Endothelial cell of umbilical vein (primary cell): ENCODE measurements around the gene LRFN5. TPM values are rescaled to one million over a fixed set of nuclear protein-coding genes. Genes with fewer than 3 reads are reported as not detected.

ENCODE experiments used
- BruUV-seq: library from RNA; stranded (reverse); fragments of 400-500 nt; replicated peaks from 2 replicates; lab custom pipeline; 2021; lab: Mats Ljungman, UMichigan
- CTCF ChIA-PET: fragments of 300-600, 350-600 bp; sonication (Branson Sonifier 250); formaldehyde crosslinking; loops from one replicate; lab custom pipeline; 2021; ENCODE audit warnings: antibody characterized with exemption, inconsistent platforms; lab: Charles Lee
- POLR2A ChIA-PET: fragments of 300-600, 350-600 bp; sonication (Branson Sonifier 250); formaldehyde crosslinking; loops from one replicate; lab custom pipeline; 2021; ENCODE audit warnings: antibody characterized with exemption, inconsistent platforms; lab: Charles Lee
- DNase-seq: peaks from one replicate; pipeline ENCODE4 v3.0.0-alpha.2; 2011; ENCODE audit warnings: low read depth, low spot score
- FAIRE-seq: peaks from 2 replicates; lab custom pipeline; 2011; peaks lifted over from hg19 to GRCh38; lab: Jason Lieb, UNC
- H2AFZ ChIP-seq: 2 replicates; pipeline ENCODE4 v1.6.0; 2012; ENCODE audit warnings: low read depth, low read length, control low read depth, inconsistent platforms
- H3K27ac ChIP-seq: 2 replicates; pipeline ENCODE4 v1.5.1; 2011; ENCODE audit warnings: low read depth, mild to moderate bottlenecking, control low read depth, low read length, moderate library complexity; ENCODE audit not compliant: insufficient read depth
- H3K27me3 ChIP-seq, 2 experiments: 2 replicates each; pipeline versions ENCODE4 v1.6.0 to v1.6.1; 2011; ENCODE audit warnings: low read length in 2 of 2, mixed read lengths in 1 of 2; ENCODE audit not compliant: control insufficient read depth in 2 of 2, insufficient read depth in 2 of 2
- H3K36me3 ChIP-seq, 2 experiments: 2 replicates in 1 of 2; 3 replicates in 1 of 2; pipeline ENCODE4 v1.5.1; 2011; ENCODE audit warnings: low read length in 2 of 2, mild to moderate bottlenecking in 1 of 2, moderate library complexity in 1 of 2; ENCODE audit not compliant: control insufficient read depth in 2 of 2, insufficient read depth in 2 of 2; ENCODE audit errors: extremely low read depth in 1 of 2
- H3K4me1 ChIP-seq: 3 replicates; pipeline ENCODE4 v1.5.1; 2011; ENCODE audit warnings: mild to moderate bottlenecking, low read length; ENCODE audit not compliant: control insufficient read depth, insufficient read depth; ENCODE audit errors: extremely low read depth
- H3K4me2 ChIP-seq: 2 replicates; pipeline ENCODE4 v1.6.1; 2011; ENCODE audit warnings: low read length, control low read depth, mixed read lengths; ENCODE audit not compliant: insufficient read depth
- H3K4me3 ChIP-seq, 3 experiments: fragments of 200-600 bp in 1 of 3; sonication (generic), shearing (Covaris generic) in 1 of 3; replicated peaks in 1 of 3; 2 replicates each; pipeline ENCODE4 v1.5.1; 2011 to 2016; ENCODE audit warnings: control low read depth in 3 of 3, low read length in 3 of 3, mild to moderate bottlenecking in 2 of 3, inconsistent platforms in 1 of 3, low read depth in 1 of 3, moderate library complexity in 1 of 3; ENCODE audit not compliant: insufficient read depth in 1 of 3
- H3K79me2 ChIP-seq: 2 replicates; pipeline ENCODE4 v1.6.0; 2012; ENCODE audit warnings: low read length, inconsistent platforms; ENCODE audit not compliant: control insufficient read depth, insufficient read depth
- H3K9ac ChIP-seq: replicated peaks from 2 replicates; pipeline ENCODE3; 2011; ENCODE audit warnings: low read length, control low read depth; ENCODE audit not compliant: insufficient read depth; ENCODE audit errors: extremely low read depth
- H3K9me1 ChIP-seq: replicated peaks from 3 replicates; pipeline ENCODE4 v1.6.0; 2011; ENCODE audit warnings: mild to moderate bottlenecking, low read length; ENCODE audit not compliant: control insufficient read depth, insufficient read depth; ENCODE audit errors: extremely low read depth
- H3K9me3 ChIP-seq: replicated peaks from 2 replicates; pipeline ENCODE4 v1.5.1; 2012; ENCODE audit warnings: low read length, inconsistent platforms; ENCODE audit not compliant: control insufficient read depth, insufficient read depth
- H4K20me1 ChIP-seq: replicated peaks from 2 replicates; pipeline ENCODE3; 2011; ENCODE audit warnings: mild to moderate bottlenecking, low read length; ENCODE audit not compliant: control insufficient read depth, insufficient read depth; ENCODE audit errors: extremely low read depth
- CTCF ChIP-seq, 2 donors: IDR thresholded peaks; 1 replicate in 1 of 2; 2 replicates in 1 of 2; pipeline ENCODE4 v1.5.1; 2011; ENCODE audit warnings: low read length in 2 of 2, mild to moderate bottlenecking in 2 of 2, moderate library complexity in 2 of 2, control low read depth in 1 of 2, inconsistent platforms in 1 of 2, low read depth in 1 of 2; ENCODE audit not compliant: insufficient read depth in 1 of 2; ENCODE audit errors: extremely low read depth in 1 of 2
- EZH2 ChIP-seq: IDR thresholded peaks from 2 replicates; pipeline ENCODE4 v1.6.1; 2012; ENCODE audit warnings: borderline replicate concordance, low read depth, mild to moderate bottlenecking, moderate library complexity, low read length, inconsistent platforms; ENCODE audit not compliant: severe bottlenecking
- JUN ChIP-seq: IDR thresholded peaks from 2 replicates; pipeline ENCODE4 v1.6.1; 2011; ENCODE audit warnings: borderline replicate concordance, low read depth; ENCODE audit not compliant: insufficient read length, insufficient read depth
- MAX ChIP-seq: IDR thresholded peaks from 2 replicates; pipeline ENCODE4 v1.6.1; 2011; ENCODE audit not compliant: insufficient read depth, insufficient read length
- MYC ChIP-seq: IDR thresholded peaks from one replicate; pipeline ENCODE4 v1.6.1; 2011; ENCODE audit warnings: mild to moderate bottlenecking, low read depth, low read length
- POLR2A ChIP-seq: IDR thresholded peaks from 2 replicates; pipeline ENCODE4 v1.6.1; 2012; ENCODE audit warnings: low read depth, mild to moderate bottlenecking, control low read depth, low read length
- POLR2AphosphoS5 ChIP-seq: IDR thresholded peaks from 2 replicates; pipeline ENCODE4 v1.6.1; 2012; ENCODE audit warnings: low read depth, mild to moderate bottlenecking, control low read depth, low read length, moderate library complexity; ENCODE audit not compliant: insufficient read depth
- dilution Hi-C: fragments of 300-500 bp; cut with MboI; formaldehyde crosslinking; loops from one replicate; pipeline ENCODE4 v1.15.0; 2019; ENCODE audit warnings: low sequenced_read_pairs; ENCODE audit not compliant: extremely low pct_ligation_motif_present
- intact Hi-C: fragments of 100-400 bp; cut with micrococcal nuclease; formaldehyde crosslinking; loops from one replicate; pipeline ENCODE4 v1.10.0; 2022
- polyA plus RNA-seq, 4 experiments: library from polyadenylated mRNA; depleted of rRNA in 3 of 4; stranded (reverse) in 3 of 4; unstranded in 1 of 4; fragments of >200 nt; gene quantifications; 2 replicates each; pipeline versions ENCODE4 v1.2.1 to v1.2.3, GENCODE V29; 2011 to 2012; ENCODE audit warnings: missing spikeins in 1 of 4
- total RNA-seq: library from RNA; stranded (reverse); gene quantifications from 2 replicates; pipeline ENCODE4 v1.2.3, GENCODE V29; 2021

Gene LRFN5
- total and polyA plus RNA-seq, 2 donors (not counting 3 experiments of a cell fraction or from before 2014, with no cell fraction given) = not detected

GRCh38 chr14:41629876-41630275, 23.2 kb downstream of the LRFN5 start:
- no peaks in the 10 kb centered on the region for H3K9me1 ChIP-seq
- no peak overlapping the region for H3K4me2 ChIP-seq
- no peaks in the 10 kb centered on the region for H3K9me3 ChIP-seq
- H3K4me3 ChIP-seq = no peak overlapping the region
- H3K9ac ChIP-seq = no peak overlapping the region
- H3K79me2 ChIP-seq = no peaks in the 10 kb centered on the region
- H3K4me1 ChIP-seq = no peaks in the 10 kb centered on the region
- dilution Hi-C loops = no loop called here
- H3K27me3 ChIP-seq = no peaks in the 10 kb centered on the region
- H3K36me3 ChIP-seq = no peaks in the 10 kb centered on the region
- DNase-seq (no peak), FAIRE-seq (no peak)
- TF ChIP-seq POLR2AphosphoS5 = no peak
- no peak for TF ChIP-seq MAX
- TF ChIP-seq CTCF (IDR thresholded peaks at IDR 0.05; ENCODE audit: extremely low read depth in 1 of 2, insufficient read depth in 1 of 2, low read depth in 1 of 2, low read length in 2 of 2) = no peak
- no peak for TF ChIP-seq JUN
- TF ChIP-seq MYC = no peak
- TF ChIP-seq EZH2 = no peak
- no peak for TF ChIP-seq POLR2A
- intact Hi-C loops = no loop called here
- H2AFZ ChIP-seq = no peak overlapping the region
- H4K20me1 ChIP-seq = no peaks in the 10 kb centered on the region
- POLR2A ChIA-PET = no interaction called here
- BruUV-seq = no TSS peak
- CTCF ChIA-PET = no interaction called here
- H3K27ac ChIP-seq = no peak overlapping the region
